Upper lobe of right lung (tissue), 1 donor: ENCODE measurements around the gene IRAK2. TPM values are rescaled to one million over a fixed set of nuclear protein-coding genes. Genes with fewer than 3 reads are reported as not detected.
A peak's percentile ranks its signal among the peaks of the same experiment; 100 is the strongest.

Experiments
- ATAC-seq: fragments of 200-7000 bp; cut with Tn5 transposase; one replicate; pipeline ENCODE4 v1.9.1; 2020; ENCODE audit warnings: mild to moderate bottlenecking, moderate library complexity
- DNase-seq: peaks from one replicate; pipeline ENCODE4 v3.0.0-alpha.2; 2020
- H3K27ac ChIP-seq: fragments of 200-600 bp; one replicate; pipeline ENCODE4 v1.8.0; 2022
- H3K27me3 ChIP-seq: fragments of 200-600 bp; one replicate; pipeline ENCODE4 v1.8.0; 2022; ENCODE audit warnings: mild to moderate bottlenecking
- H3K36me3 ChIP-seq: fragments of 200-600 bp; one replicate; pipeline ENCODE4 v1.8.0; 2022
- H3K4me1 ChIP-seq: fragments of 200-600 bp; one replicate; pipeline ENCODE4 v1.8.0; 2022
- H3K4me3 ChIP-seq: fragments of 200-600 bp; one replicate; pipeline ENCODE4 v1.8.0; 2022; ENCODE audit warnings: mild to moderate bottlenecking
- H3K9me3 ChIP-seq: fragments of 200-600 bp; one replicate; pipeline ENCODE4 v1.8.0; 2022
- intact Hi-C: fragments of 100-400 bp; cut with DNase I; formaldehyde crosslinking; loops from one replicate; pipeline ENCODE4 v1.11.0; 2022
- total RNA-seq: library from RNA; stranded (reverse); fragmentation: NEBNext Ultra II Directional; extraction: Animal tissue kit (Norgen Biotek cat#: 25700); gene quantifications from one replicate; pipeline ENCODE4 v1.2.1, GENCODE V29; 2021
- TF ChIP-seq, protein P1 (sequence below): fragments of 200-600 bp; IDR thresholded peaks from one replicate; pipeline ENCODE4 v1.8.0; 2022; ENCODE audit warnings: antibody characterized with exemption
- donor health status: DM: no; HTN: yes; CAD: no; lungs with severe emphysema.

The IRAK2 gene
- total RNA-seq, 1 donor from 2014 or later, result 5.2 TPM

DNA sequence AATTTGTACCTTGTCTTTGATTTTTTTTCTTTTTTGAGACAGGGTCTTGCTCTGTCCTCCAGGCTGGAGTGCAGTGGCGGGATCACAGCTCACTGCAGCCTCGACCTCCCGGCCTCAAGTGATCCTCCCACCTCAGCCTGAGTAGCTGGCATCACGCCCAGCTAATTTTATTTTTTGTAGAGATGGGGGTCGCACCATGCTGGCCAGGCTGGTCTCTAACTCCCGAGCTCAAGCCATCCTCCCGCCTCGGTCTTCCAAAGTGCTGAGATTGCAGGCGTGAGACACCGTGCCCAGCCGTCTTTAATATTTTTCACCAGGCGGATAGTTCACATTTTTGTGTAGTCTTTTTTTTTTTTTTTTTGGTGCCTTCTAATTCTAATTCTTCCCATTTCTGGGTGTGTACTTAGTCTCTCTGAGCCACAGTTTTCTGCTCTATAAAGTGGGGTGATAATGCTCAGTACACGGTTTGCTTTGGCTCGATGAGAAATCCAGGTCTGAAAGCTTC is 83.0 kb downstream of the IRAK2 start:
- Histone ChIP-seq H3K9me3 (peaks cover 8% of the 10 kb centered on the region), H3K27ac (peak overlapping the region; percentile 87), H3K4me3 (peak overlapping the region; percentile 71), H3K27me3 (no peaks in the 10 kb centered on the region), H3K4me1 (peaks cover 19% of the 10 kb centered on the region), H3K36me3 (peaks cover 12% of the 10 kb centered on the region)
- no peak for ATAC-seq
- intact Hi-C loops, result no loop called here
- DNase-seq, result no peak
- TF ChIP-seq, protein P1, sequence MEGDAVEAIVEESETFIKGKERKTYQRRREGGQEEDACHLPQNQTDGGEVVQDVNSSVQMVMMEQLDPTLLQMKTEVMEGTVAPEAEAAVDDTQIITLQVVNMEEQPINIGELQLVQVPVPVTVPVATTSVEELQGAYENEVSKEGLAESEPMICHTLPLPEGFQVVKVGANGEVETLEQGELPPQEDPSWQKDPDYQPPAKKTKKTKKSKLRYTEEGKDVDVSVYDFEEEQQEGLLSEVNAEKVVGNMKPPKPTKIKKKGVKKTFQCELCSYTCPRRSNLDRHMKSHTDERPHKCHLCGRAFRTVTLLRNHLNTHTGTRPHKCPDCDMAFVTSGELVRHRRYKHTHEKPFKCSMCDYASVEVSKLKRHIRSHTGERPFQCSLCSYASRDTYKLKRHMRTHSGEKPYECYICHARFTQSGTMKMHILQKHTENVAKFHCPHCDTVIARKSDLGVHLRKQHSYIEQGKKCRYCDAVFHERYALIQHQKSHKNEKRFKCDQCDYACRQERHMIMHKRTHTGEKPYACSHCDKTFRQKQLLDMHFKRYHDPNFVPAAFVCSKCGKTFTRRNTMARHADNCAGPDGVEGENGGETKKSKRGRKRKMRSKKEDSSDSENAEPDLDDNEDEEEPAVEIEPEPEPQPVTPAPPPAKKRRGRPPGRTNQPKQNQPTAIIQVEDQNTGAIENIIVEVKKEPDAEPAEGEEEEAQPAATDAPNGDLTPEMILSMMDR, result no peak

DNA sequence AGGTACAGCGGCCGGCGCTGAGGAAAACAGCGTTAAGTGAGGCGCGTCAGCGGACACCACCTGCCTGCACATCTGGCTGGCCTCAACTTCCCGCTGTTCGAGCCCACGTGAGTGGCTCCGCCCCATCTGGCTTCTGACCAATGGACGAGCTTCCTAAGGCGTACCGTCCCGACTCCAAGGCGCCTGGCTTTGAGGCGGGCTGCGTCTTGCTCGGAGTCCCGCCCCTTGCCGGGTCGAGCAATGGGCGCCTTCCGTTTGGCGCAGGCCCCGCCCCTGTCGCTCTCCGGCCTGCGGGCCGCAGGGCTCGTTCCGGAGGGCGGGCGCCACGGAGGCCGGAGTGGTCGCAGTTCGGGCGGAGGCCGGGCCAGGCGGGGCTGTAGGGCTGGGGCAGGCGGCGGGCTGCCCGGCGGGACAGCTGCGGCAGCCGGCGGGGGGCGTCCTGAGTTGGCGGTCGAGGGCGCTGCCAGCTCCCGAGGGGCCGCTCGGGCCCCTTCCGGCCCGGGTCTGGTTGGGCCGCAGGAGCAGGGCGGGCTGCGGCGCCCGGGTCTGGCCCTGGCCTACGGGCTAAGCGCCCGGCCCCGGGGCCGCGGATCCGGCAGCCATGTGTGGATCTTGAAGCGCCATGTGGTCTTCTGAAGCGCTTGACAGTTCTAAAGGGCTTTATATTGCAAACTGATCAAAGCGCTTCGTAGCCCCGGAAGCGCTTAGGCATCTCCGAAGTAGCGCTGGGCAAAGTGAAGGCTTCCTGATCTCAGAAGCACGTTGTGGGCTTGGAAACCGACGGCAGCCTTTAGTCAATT is 83.7 kb downstream of the IRAK2 start, which contains the start of gene TATDN2:
TSS of gene TATDN2 (plus strand) at position 276 of the 800 bp plus-strand sequence. CDS start 742 bp downstream, outside the sequence.
- peak; percentile 97 for DNase-seq
- peak; percentile 99 for ATAC-seq
- TF ChIP-seq, protein P1, result no peak
- Histone ChIP-seq H3K27ac (peak within 1 kb of the TSS; percentile 87), H3K4me1 (peaks cover 19% of the 10 kb centered on the region), H3K4me3 (peak within 1 kb of the TSS; percentile 71), H3K9me3 (peaks cover 8% of the 10 kb centered on the region), H3K36me3 (peaks cover 13% of the 10 kb centered on the region), H3K27me3 (no peaks in the 10 kb centered on the region)
- intact Hi-C loops, result no loop called here

DNA sequence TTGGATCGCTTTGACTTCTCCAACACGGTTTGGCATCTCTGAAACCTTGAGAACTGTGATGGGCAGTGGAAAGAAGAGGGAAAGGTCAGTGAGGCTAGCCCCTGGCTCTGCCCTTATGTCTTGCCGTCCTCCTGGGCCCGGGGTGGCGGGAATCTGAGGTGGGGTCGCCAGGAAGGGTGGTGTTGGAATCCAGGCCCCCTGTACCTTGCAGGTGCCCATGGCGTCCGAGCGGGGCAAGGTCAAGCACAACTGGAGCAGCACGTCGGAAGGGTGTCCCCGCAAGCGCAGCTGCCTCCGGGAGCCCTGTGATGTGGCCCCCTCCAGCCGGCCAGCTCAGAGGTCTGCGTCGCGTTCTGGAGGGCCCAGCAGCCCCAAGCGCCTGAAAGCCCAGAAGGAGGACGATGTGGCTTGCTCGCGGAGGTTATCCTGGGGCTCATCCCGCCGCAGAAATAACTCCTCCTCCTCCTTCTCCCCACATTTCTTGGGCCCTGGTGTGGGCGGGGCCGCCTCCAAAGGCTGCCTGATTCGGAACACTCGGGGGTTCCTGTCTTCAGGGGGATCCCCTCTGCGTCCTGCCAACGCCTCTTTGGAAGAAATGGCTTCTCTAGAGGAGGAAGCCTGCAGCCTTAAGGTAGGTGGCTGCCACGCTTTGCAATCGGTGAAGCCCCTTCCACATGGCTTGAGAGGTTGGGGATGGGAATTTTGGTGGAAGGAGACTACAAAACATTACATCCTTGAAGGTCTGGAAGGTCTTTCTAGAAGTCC is 84.4 kb downstream of the IRAK2 start:
- H3K4me1 ChIP-seq, result peaks cover 19% of the 10 kb centered on the region
- TF ChIP-seq, protein P1, result no peak
- intact Hi-C loops, result no loop called here

DNA sequence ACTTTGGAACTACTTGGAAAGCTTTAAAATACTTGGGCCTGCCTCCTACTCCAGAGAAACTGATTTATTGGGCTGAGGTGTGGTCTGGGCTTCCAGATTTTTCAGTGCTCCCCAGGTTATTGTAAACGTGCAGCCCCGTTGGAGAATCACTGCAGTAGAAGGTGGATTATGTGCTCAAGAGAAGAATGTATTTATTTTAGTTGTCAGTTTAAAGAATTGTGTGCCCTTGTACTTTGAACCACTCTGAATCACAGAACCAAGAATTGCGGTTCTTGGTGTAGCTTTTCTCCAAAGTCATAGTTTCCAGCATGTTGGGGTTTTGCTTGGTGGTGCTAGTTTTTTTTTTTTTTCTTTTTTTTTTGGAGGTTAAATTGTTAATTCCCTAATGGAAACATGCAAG is 85.1 kb downstream of the IRAK2 start:
- ATAC-seq (no peak), DNase-seq (no peak)
- Histone ChIP-seq H3K27ac (no peak overlapping the region), H3K36me3 (peaks cover 25% of the 10 kb centered on the region), H3K4me1 (peaks cover 19% of the 10 kb centered on the region), H3K27me3 (no peaks in the 10 kb centered on the region), H3K4me3 (peak overlapping the region; percentile 71), H3K9me3 (peaks cover 8% of the 10 kb centered on the region)
- intact Hi-C loops, result no loop called here
- TF ChIP-seq, protein P1, result no peak

More for the DNA sequence above, 84.4 kb downstream of the IRAK2 start:
- Histone ChIP-seq H3K4me3 (peak overlapping the region; percentile 71), H3K36me3 (peaks cover 21% of the 10 kb centered on the region), H3K27me3 (no peaks in the 10 kb centered on the region), H3K27ac (peak overlapping the region; percentile 87), H3K9me3 (peaks cover 8% of the 10 kb centered on the region)
- ATAC-seq (peak; percentile 6), DNase-seq (peak; percentile 70)

DNA sequence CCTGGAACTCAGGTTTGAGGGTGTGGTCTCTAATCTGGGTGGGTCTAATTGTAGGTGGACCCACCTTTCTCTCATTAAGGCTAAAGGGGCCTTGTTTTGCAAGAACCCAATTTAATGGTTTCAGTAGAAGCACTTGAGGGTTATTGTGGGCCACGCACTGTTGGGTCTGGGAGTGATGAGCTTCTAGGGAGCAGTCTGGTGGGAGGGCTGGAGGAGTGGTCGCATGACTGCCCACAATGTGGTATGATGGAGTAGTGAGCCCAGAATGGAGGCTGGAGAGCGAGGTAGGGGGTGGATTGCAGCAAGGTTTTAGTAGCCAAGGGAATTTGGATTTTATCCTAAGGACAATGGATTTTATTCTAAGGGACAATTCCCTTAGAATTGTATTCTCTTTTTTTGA is 86.3 kb downstream of the IRAK2 start:
- peaks cover 19% of the 10 kb centered on the region for H3K4me1 ChIP-seq
- no peak overlapping the region for H3K27ac ChIP-seq
- TF ChIP-seq, protein P1, result no peak
- DNase-seq (no peak), ATAC-seq (no peak)
- no peak overlapping the region for H3K4me3 ChIP-seq
- intact Hi-C loops, result no loop called here
- H3K27me3 ChIP-seq, result no peaks in the 10 kb centered on the region
- H3K36me3 ChIP-seq, result peaks cover 28% of the 10 kb centered on the region
- no peaks in the 10 kb centered on the region for H3K9me3 ChIP-seq
